ENCODE data around the gene PTK7.

The PTK7 gene

DNA sequence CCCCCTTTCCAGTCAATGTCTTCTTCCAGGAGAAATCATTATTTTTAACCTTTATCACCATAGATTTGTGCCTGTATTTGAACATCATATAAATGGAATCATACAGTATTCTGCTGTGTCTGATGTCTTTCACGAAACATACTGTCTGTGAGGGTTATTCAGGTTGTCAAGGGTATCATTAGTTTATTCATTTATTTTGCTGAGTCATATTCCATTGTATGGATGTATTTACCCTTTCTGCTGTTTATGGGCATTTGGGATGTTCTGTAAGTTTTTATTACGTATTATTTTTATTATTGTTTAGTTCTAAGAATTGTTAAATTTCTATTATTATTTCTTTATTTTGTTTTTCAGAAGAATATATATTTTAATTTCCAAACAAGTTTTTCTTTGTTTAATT is 131.2 kb downstream of the PTK7 start:
- DNase-seq (ENCODE audit: low spot score) = no peak

All from germinal center (tissue), 1 donor.